MCF 10A (cell line): ENCODE data around the gene COX4I2. TPM values are rescaled to one million over a fixed set of nuclear protein-coding genes. Genes with fewer than 3 reads are reported as not detected.

ENCODE experiments used
- Bru-seq: library from RNA; stranded (reverse); fragments of 400-500 nt; gene quantifications from one replicate; lab custom pipeline; 2021; lab: Mats Ljungman, UMichigan
- BruChase-seq, 2 experiments: library from RNA; stranded (reverse); fragments of 400-500 nt; gene quantifications; one replicate each; lab custom pipeline; 2021; lab: Mats Ljungman, UMichigan
- BruUV-seq: library from RNA; stranded (reverse); fragments of 400-500 nt; replicated peaks from 2 replicates; lab custom pipeline; 2021; lab: Mats Ljungman, UMichigan
- CTCF ChIA-PET: fragments of 300-600 bp; sonication (Branson Sonifier 250); formaldehyde crosslinking; extraction: SDS; loops from one replicate; lab custom pipeline; 2021; ENCODE audit warnings: antibody characterized with exemption, inconsistent platforms; lab: Yijun Ruan, JAX
- POLR2A ChIA-PET: fragments of 300-600, 350-650 bp; sonication (Branson Sonifier 250); formaldehyde crosslinking; extraction: SDS; loops from one replicate; lab custom pipeline; 2020; ENCODE audit warnings: antibody characterized with exemption, inconsistent platforms; lab: Yijun Ruan, JAX
- DNase-seq: peaks from one replicate; pipeline ENCODE4 v3.0.0-alpha.2; 2018; ENCODE audit not compliant: unreplicated experiment
- H3K27ac Mint-ChIP-seq: one replicate; pipeline ENCODE4 v1.8.0; 2022; ENCODE audit warnings: mild to moderate bottlenecking, low read depth, mixed read lengths; ENCODE audit not compliant: unreplicated experiment
- H3K27me3 Mint-ChIP-seq: one replicate; pipeline ENCODE4 v1.8.0; 2022; ENCODE audit warnings: mixed read lengths; ENCODE audit not compliant: insufficient read depth, unreplicated experiment
- H3K36me3 Mint-ChIP-seq: one replicate; pipeline ENCODE4 v1.8.0; 2022; ENCODE audit warnings: mild to moderate bottlenecking, moderate library complexity, mixed read lengths; ENCODE audit not compliant: insufficient read depth, unreplicated experiment
- H3K4me1 Mint-ChIP-seq: one replicate; pipeline ENCODE4 v1.8.0; 2022; ENCODE audit warnings: mixed read lengths; ENCODE audit not compliant: insufficient read depth, unreplicated experiment
- H3K4me3 Mint-ChIP-seq: one replicate; pipeline ENCODE4 v1.8.0; 2022; ENCODE audit warnings: mild to moderate bottlenecking, moderate library complexity, mixed read lengths; ENCODE audit not compliant: unreplicated experiment
- H3K9me3 Mint-ChIP-seq: one replicate; pipeline ENCODE4 v1.8.0; 2022; ENCODE audit warnings: mixed read lengths; ENCODE audit not compliant: unreplicated experiment
- CTCF ChIP-seq: fragments of 200-600 bp; IDR thresholded peaks from one replicate; pipeline ENCODE4 v1.8.0; 2022; ENCODE audit warnings: antibody characterized with exemption, mild to moderate bottlenecking; ENCODE audit not compliant: unreplicated experiment
- intact Hi-C: fragments of 100-400 bp; cut with micrococcal nuclease; formaldehyde crosslinking; loops from 2 replicates; pipeline ENCODE4 v1.14.1; 2022
- long read RNA-seq: library from polyadenylated mRNA; stranded (forward); transcript quantifications from one replicate; pipeline ENCODE4 v2.0.0, GENCODE V29; 2022
- total RNA-seq: library from RNA; stranded (reverse); gene quantifications from 2 replicates; pipeline ENCODE4 v1.2.3, GENCODE V29; 2022

COX4I2 gene
- total RNA-seq (not detected in 2 replicates), Bru-seq, nascent RNA (not detected), BruChase-seq, experiment 1, labeled RNA remaining after a 6-hour chase (not detected), BruChase-seq, experiment 2, labeled RNA remaining after a 2-hour chase (not detected)
- long read RNA-seq = 0 reads

- intact Hi-C loops = no loop called here
- no peaks in the 10 kb centered on the region for H3K4me1 Mint-ChIP-seq
- no peak within 1 kb of the TSS for H3K27ac Mint-ChIP-seq
- H3K4me3 Mint-ChIP-seq = no peak within 1 kb of the TSS
- H3K36me3 Mint-ChIP-seq = no peaks in the 10 kb centered on the region
- CTCF ChIA-PET = no interaction called here
- no peak for DNase-seq
- no peaks in the 10 kb centered on the region for H3K9me3 Mint-ChIP-seq
- BruUV-seq = no TSS peak
- POLR2A ChIA-PET = no interaction called here
- no peaks in the 10 kb centered on the region for H3K27me3 Mint-ChIP-seq
- TF ChIP-seq CTCF = no peak
Measured at GRCh38 chr20:31637660-31638059, at the start of gene COX4I2. Gene COX4I2 (plus strand): TSS chr20:31637912. CDS start chr20:31639018, 1,106 bp downstream.

- CTCF ChIA-PET = interaction anchor here (0.5 to 4.8 kb wide), 12 partner anchors 12 to 458 kb away, joined by 3 to 79 read pairs (median 6); no protein-coding TSS in a partner anchor
- H3K4me3 Mint-ChIP-seq = no peak overlapping the region
- H3K27me3 Mint-ChIP-seq = no peaks in the 10 kb centered on the region
- peak overlapping the region; percentile 27 for H3K27ac Mint-ChIP-seq
- peaks cover 24% of the 10 kb centered on the region for H3K36me3 Mint-ChIP-seq
- POLR2A ChIA-PET = interaction anchor here (0.7 to 8.0 kb wide), 6 partner anchors 13 to 22 kb away, joined by 3 to 236 read pairs (median 6); partner anchors contain the start of gene ID1
- intact Hi-C loops = no loop called here
- no TSS peak for BruUV-seq
- no peak for TF ChIP-seq CTCF
- peaks cover 29% of the 10 kb centered on the region for H3K4me1 Mint-ChIP-seq
- H3K9me3 Mint-ChIP-seq = no peaks in the 10 kb centered on the region
- DNase-seq = no peak
Measured at GRCh38 chr20:31590717-31591225, 46.9 kb upstream of the COX4I2 start.

- CTCF ChIA-PET = interaction anchor here (0.5 to 4.8 kb wide), 20 partner anchors 9 to 205 kb away, joined by 3 to 79 read pairs (median 5); partner anchors contain the start of gene ID1
- no peaks in the 10 kb centered on the region for H3K27me3 Mint-ChIP-seq
- H3K27ac Mint-ChIP-seq = peak overlapping the region; percentile 61
- peak; percentile 99 for DNase-seq
- intact Hi-C loops = loop anchor here (1.0 to 2.0 kb wide), 3 partner anchors 13 to 20 kb away; no protein-coding TSS in a partner anchor
- no peak for TF ChIP-seq CTCF
- no peaks in the 10 kb centered on the region for H3K9me3 Mint-ChIP-seq
- no TSS peak for BruUV-seq
- H3K4me3 Mint-ChIP-seq = peak overlapping the region; percentile 35
- peaks cover 23% of the 10 kb centered on the region for H3K36me3 Mint-ChIP-seq
- peaks cover 31% of the 10 kb centered on the region for H3K4me1 Mint-ChIP-seq
- POLR2A ChIA-PET = interaction anchor here (0.7 to 4.2 kb wide), 18 partner anchors 8 to 518 kb away, joined by 3 to 236 read pairs (median 8); partner anchors contain the start of genes ID1 and TPX2
Measured at GRCh38 chr20:31593221-31594001, 44.3 kb upstream of the COX4I2 start.
